ENCODE results near the gene FHIT.
"Not testable (repeated sequence)": the region's sequence is repeated elsewhere in the genome, so short reads cannot be mapped to it uniquely, and the experiment has no call there.

Gene FHIT

GRCh38 chr3:60698117-60698516 lies 553.1 kb downstream of the FHIT start:
- Histone ChIP-seq H3K4me3 (ENCODE audit: low read length) (no peak overlapping the region), H3K9ac (ENCODE audit: low read length) (no peak overlapping the region), H3K4me1 (ENCODE audit: control insufficient read depth, insufficient read depth, low read length) (no peaks in the 10 kb centered on the region), H3K9me3 (ENCODE audit: control insufficient read depth, low read length) (no peaks in the 10 kb centered on the region), H3K27me3 (replicated peaks; ENCODE audit: control insufficient read depth, insufficient read depth, low read length) (no peaks in the 10 kb centered on the region), H3K36me3 (ENCODE audit: control insufficient read depth, insufficient read depth, low read length, severe bottlenecking) (no peaks in the 10 kb centered on the region)
- no peak for DNase-seq (ENCODE audit: low read depth)

GRCh38 chr3:60697132-60697531 lies 554.1 kb downstream of the FHIT start:
- Histone ChIP-seq H3K4me3 (ENCODE audit: low read length) (no peak overlapping the region), H3K9me3 (ENCODE audit: control insufficient read depth, low read length) (no peaks in the 10 kb centered on the region), H3K4me1 (ENCODE audit: control insufficient read depth, insufficient read depth, low read length) (no peaks in the 10 kb centered on the region), H3K36me3 (ENCODE audit: control insufficient read depth, insufficient read depth, low read length, severe bottlenecking) (no peaks in the 10 kb centered on the region), H3K9ac (ENCODE audit: low read length) (no peak overlapping the region), H3K27me3 (replicated peaks; ENCODE audit: control insufficient read depth, insufficient read depth, low read length) (no peaks in the 10 kb centered on the region)
- DNase-seq (ENCODE audit: low read depth) = no peak

GRCh38 chr3:60696428-60697125 lies 554.7 kb downstream of the FHIT start:
- no peak for DNase-seq (ENCODE audit: low read depth)
- H3K4me3 ChIP-seq (ENCODE audit: low read length) = no peak overlapping the region
- no peaks in the 10 kb centered on the region for H3K27me3 ChIP-seq (replicated peaks; ENCODE audit: control insufficient read depth, insufficient read depth, low read length)
- no peaks in the 10 kb centered on the region for H3K9me3 ChIP-seq (ENCODE audit: control insufficient read depth, low read length)
- H3K36me3 ChIP-seq (ENCODE audit: control insufficient read depth, insufficient read depth, low read length, severe bottlenecking) = no peaks in the 10 kb centered on the region
- no peak overlapping the region for H3K9ac ChIP-seq (ENCODE audit: low read length)
- H3K4me1 ChIP-seq (ENCODE audit: control insufficient read depth, insufficient read depth, low read length) = no peaks in the 10 kb centered on the region

GRCh38 chr3:60675424-60675823 lies 575.8 kb downstream of the FHIT start:
- DNase-seq (ENCODE audit: low read depth) = no peak
- Histone ChIP-seq H3K36me3 (ENCODE audit: control insufficient read depth, insufficient read depth, low read length, severe bottlenecking) (no peaks in the 10 kb centered on the region), H3K9me3 (ENCODE audit: control insufficient read depth, low read length) (peaks cover 6% of the 10 kb centered on the region), H3K27me3 (replicated peaks; ENCODE audit: control insufficient read depth, insufficient read depth, low read length) (no peaks in the 10 kb centered on the region), H3K4me3 (ENCODE audit: low read length) (no peak overlapping the region), H3K9ac (ENCODE audit: low read length) (no peak overlapping the region), H3K4me1 (ENCODE audit: control insufficient read depth, insufficient read depth, low read length) (no peaks in the 10 kb centered on the region)

- Histone ChIP-seq H3K9me3 (ENCODE audit: control insufficient read depth, low read length) (peaks cover 6% of the 10 kb centered on the region), H3K27me3 (replicated peaks; ENCODE audit: control insufficient read depth, insufficient read depth, low read length) (no peaks in the 10 kb centered on the region), H3K36me3 (ENCODE audit: control insufficient read depth, insufficient read depth, low read length, severe bottlenecking) (no peaks in the 10 kb centered on the region), H3K9ac (ENCODE audit: low read length) (no peak overlapping the region), H3K4me1 (ENCODE audit: control insufficient read depth, insufficient read depth, low read length) (no peaks in the 10 kb centered on the region), H3K4me3 (ENCODE audit: low read length) (no peak overlapping the region)
- no peak for DNase-seq (ENCODE audit: low read depth)
These were observed 576.4 kb downstream of the FHIT start for GRCh38 chr3:60674870-60675269.

GRCh38 chr3:60673123-60673522 lies 578.1 kb downstream of the FHIT start:
- no peaks in the 10 kb centered on the region for H3K27me3 ChIP-seq (replicated peaks; ENCODE audit: control insufficient read depth, insufficient read depth, low read length)
- no peak overlapping the region for H3K9ac ChIP-seq (ENCODE audit: low read length)
- no peak for DNase-seq (ENCODE audit: low read depth)
- no peaks in the 10 kb centered on the region for H3K36me3 ChIP-seq (ENCODE audit: control insufficient read depth, insufficient read depth, low read length, severe bottlenecking)
- no peak overlapping the region for H3K4me3 ChIP-seq (ENCODE audit: low read length)
- H3K4me1 ChIP-seq (ENCODE audit: control insufficient read depth, insufficient read depth, low read length) = no peaks in the 10 kb centered on the region
- H3K9me3 ChIP-seq (ENCODE audit: control insufficient read depth, low read length) = peaks cover 6% of the 10 kb centered on the region

DNA sequence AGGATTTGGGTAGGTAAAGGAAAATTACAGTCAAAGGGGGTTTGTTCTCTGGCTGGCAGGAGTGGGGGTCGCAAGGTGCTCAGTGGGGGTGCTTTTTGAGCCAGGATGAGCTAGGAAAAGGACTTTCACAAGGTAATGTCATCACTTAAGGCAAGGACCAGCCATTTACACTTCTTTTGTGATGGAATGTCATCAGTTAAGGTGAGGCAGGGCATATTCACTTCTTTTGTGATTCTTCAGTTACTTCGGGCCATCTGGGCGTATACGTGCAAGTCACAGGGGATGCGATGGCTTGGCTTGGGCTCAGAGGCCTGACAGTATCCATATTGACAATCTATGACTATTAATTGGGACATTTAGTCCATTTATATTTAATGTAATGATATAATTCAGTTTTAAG lies 578.9 kb downstream of the FHIT start:
- H3K9me3 ChIP-seq (ENCODE audit: control insufficient read depth, low read length) = not testable (repeated sequence)

DNA sequence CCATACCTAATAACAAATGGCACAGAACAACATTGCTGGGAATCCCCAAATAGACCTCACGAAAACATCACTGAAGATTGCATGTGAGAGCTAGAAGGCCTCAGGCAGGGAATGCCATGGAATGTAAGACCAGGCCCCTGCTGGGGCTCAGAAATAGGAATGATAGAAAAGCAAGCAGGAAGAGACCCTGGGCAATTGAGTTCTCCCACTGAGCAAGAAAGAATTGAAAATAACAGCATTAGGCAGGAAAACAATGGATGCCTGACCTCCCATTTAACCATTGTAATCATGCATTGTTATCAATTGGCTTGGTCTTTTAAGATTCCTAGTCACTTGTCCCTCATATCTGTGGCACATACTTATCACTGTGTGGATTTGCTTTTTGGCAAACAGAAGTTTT lies 581.6 kb downstream of the FHIT start:
- Histone ChIP-seq H3K4me1 (ENCODE audit: control insufficient read depth, insufficient read depth, low read length) (no peaks in the 10 kb centered on the region), H3K4me3 (ENCODE audit: low read length) (no peak overlapping the region), H3K9ac (ENCODE audit: low read length) (no peak overlapping the region), H3K9me3 (ENCODE audit: control insufficient read depth, low read length) (peaks cover 8% of the 10 kb centered on the region), H3K36me3 (ENCODE audit: control insufficient read depth, insufficient read depth, low read length, severe bottlenecking) (no peaks in the 10 kb centered on the region), H3K27me3 (replicated peaks; ENCODE audit: control insufficient read depth, insufficient read depth, low read length) (no peaks in the 10 kb centered on the region)
- DNase-seq (ENCODE audit: low read depth) = no peak

More for the DNA sequence above, 578.9 kb downstream of the FHIT start:
- not testable (repeated sequence) for H3K4me3 ChIP-seq (ENCODE audit: low read length); DNase-seq (ENCODE audit: low read depth); H3K9ac ChIP-seq (ENCODE audit: low read length); H3K36me3 ChIP-seq (ENCODE audit: control insufficient read depth, insufficient read depth, low read length, severe bottlenecking); H3K4me1 ChIP-seq (ENCODE audit: control insufficient read depth, insufficient read depth, low read length); H3K27me3 ChIP-seq (replicated peaks; ENCODE audit: control insufficient read depth, insufficient read depth, low read length)

DNA sequence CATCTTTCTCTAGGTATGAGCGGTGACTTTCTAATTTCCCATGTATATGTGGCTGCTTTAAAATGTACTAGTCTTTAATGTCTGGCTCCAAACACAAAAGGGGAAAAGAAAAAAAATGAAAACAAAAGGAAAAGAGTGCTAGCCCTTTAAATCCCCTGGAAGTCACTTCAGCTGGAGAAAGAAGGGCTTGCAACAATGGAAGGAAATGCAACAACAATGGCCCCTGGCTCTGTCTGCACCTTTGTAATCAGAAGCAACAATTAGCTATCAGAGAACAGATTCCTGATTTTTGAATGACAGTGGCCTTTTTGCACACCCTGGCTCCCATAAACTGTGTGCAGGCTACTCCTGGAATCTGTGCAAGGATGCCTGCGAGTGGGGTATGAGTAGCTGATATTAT lies 591.2 kb downstream of the FHIT start:
- no peaks in the 10 kb centered on the region for H3K4me1 ChIP-seq (ENCODE audit: control insufficient read depth, insufficient read depth, low read length)
- no peak for DNase-seq (ENCODE audit: low read depth)
- no peaks in the 10 kb centered on the region for H3K27me3 ChIP-seq (replicated peaks; ENCODE audit: control insufficient read depth, insufficient read depth, low read length)
- H3K9me3 ChIP-seq (ENCODE audit: control insufficient read depth, low read length) = peaks cover 13% of the 10 kb centered on the region
- no peak overlapping the region for H3K4me3 ChIP-seq (ENCODE audit: low read length)
- no peaks in the 10 kb centered on the region for H3K36me3 ChIP-seq (ENCODE audit: control insufficient read depth, insufficient read depth, low read length, severe bottlenecking)
- H3K9ac ChIP-seq (ENCODE audit: low read length) = no peak overlapping the region

DNA sequence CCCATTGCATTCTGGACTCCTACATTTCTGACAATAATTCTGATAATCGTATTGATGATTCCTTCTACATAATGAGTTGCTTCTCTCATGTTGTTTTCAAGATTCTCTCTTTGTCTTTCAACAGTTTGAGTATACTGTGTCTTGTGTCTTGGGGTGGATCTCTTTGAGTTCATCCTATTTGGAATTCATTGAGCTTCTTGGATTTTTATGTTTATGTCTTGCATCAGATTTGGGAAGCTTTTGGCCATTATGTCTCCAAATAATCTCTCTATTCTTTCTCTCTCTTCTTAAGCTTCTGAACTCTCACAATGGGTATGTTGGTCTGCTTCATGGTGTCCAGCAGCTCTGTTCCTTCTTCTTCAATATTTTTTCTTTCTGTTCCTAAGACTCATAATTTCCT lies 592.2 kb downstream of the FHIT start:
- Histone ChIP-seq H3K36me3 (ENCODE audit: control insufficient read depth, insufficient read depth, low read length, severe bottlenecking) (no peaks in the 10 kb centered on the region), H3K9me3 (ENCODE audit: control insufficient read depth, low read length) (peaks cover 13% of the 10 kb centered on the region), H3K9ac (ENCODE audit: low read length) (no peak overlapping the region), H3K27me3 (replicated peaks; ENCODE audit: control insufficient read depth, insufficient read depth, low read length) (no peaks in the 10 kb centered on the region), H3K4me3 (ENCODE audit: low read length) (no peak overlapping the region), H3K4me1 (ENCODE audit: control insufficient read depth, insufficient read depth, low read length) (no peaks in the 10 kb centered on the region)
- DNase-seq (ENCODE audit: low read depth) = no peak

DNA sequence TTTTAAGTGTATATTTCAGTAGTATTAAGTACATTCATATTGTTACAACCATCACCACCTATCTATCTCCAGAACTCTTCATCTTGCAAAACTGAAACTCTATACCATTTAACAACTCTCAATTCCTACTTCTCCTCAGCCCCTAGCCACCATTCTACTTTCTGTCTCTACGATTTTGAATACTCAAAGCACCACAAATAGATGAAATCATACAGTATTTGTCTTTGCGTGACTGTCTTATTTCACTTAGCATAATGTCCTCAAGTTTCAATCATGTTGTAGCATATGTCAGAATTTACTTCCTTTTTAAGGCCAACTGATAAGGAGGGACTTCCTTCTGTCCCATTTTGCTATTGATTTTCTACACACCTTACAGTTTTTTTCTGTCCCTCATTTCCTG lies 593.3 kb downstream of the FHIT start:
- no peaks in the 10 kb centered on the region for H3K4me1 ChIP-seq (ENCODE audit: control insufficient read depth, insufficient read depth, low read length)
- H3K4me3 ChIP-seq (ENCODE audit: low read length) = no peak overlapping the region
- H3K9ac ChIP-seq (ENCODE audit: low read length) = no peak overlapping the region
- no peaks in the 10 kb centered on the region for H3K27me3 ChIP-seq (replicated peaks; ENCODE audit: control insufficient read depth, insufficient read depth, low read length)
- no peaks in the 10 kb centered on the region for H3K36me3 ChIP-seq (ENCODE audit: control insufficient read depth, insufficient read depth, low read length, severe bottlenecking)
- peaks cover 13% of the 10 kb centered on the region for H3K9me3 ChIP-seq (ENCODE audit: control insufficient read depth, low read length)
- DNase-seq (ENCODE audit: low read depth) = no peak

DNA sequence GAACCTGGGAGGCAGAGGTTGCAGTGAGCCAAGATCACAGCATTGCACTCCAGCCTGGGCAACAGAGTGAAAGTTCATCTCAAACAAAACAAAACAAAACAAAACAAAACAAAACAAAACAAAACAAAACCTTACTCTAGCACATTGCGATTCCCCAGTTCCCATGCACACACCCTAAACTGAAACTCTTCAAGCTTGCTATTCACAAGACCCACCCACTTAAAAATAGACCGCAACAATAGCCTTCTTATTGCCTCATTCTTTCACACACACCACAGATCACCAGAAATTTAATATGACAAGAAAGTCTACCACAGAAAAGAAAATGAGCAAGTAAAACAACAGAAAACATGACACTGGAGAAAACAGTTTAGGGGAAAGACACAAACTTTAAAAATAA lies 598.4 kb downstream of the FHIT start:
- H3K9ac ChIP-seq (ENCODE audit: low read length) = no peak overlapping the region
- no peaks in the 10 kb centered on the region for H3K9me3 ChIP-seq (ENCODE audit: control insufficient read depth, low read length)
- no peaks in the 10 kb centered on the region for H3K27me3 ChIP-seq (replicated peaks; ENCODE audit: control insufficient read depth, insufficient read depth, low read length)
- H3K4me1 ChIP-seq (ENCODE audit: control insufficient read depth, insufficient read depth, low read length) = no peaks in the 10 kb centered on the region
- no peaks in the 10 kb centered on the region for H3K36me3 ChIP-seq (ENCODE audit: control insufficient read depth, insufficient read depth, low read length, severe bottlenecking)
- no peak overlapping the region for H3K4me3 ChIP-seq (ENCODE audit: low read length)
- no peak for DNase-seq (ENCODE audit: low read depth)
